Esophagus squamous epithelium (tissue), 5 donors: ENCODE measurements around the gene RNF223. TPM values are rescaled to one million over a fixed set of nuclear protein-coding genes. Genes with fewer than 3 reads are reported as not detected.

Experiments used
- DNase-seq: peaks from one replicate; lab custom pipeline; 2025; lab: John Stamatoyannopoulos, UW
- H3K27ac ChIP-seq, 4 donors: fragments of 200-600 bp; sonication (generic); one replicate each; pipeline ENCODE4 v1.5.1; 2016 to 2019; ENCODE audit warnings: mild to moderate bottlenecking in 1 of 4
- H3K27me3 ChIP-seq, 4 donors: fragments of 200-600 bp; sonication (generic); 1 replicate in 3 of 4; 2 replicates in 1 of 4; pipeline versions ENCODE4 v1.5.1 to v1.6.0; 2017 to 2021; ENCODE audit warnings: antibody characterized with exemption in 1 of 4
- H3K36me3 ChIP-seq, 3 donors: fragments of 200-600 bp; sonication (generic); one replicate each; pipeline ENCODE4 v1.5.1; 2016 to 2019
- H3K4me1 ChIP-seq, 3 donors: fragments of 200-600 bp; sonication (generic); one replicate each; pipeline ENCODE4 v1.5.1; 2017 to 2019
- H3K4me3 ChIP-seq, 4 donors: fragments of 200-600 bp; sonication (generic); 1 replicate in 3 of 4; 2 replicates in 1 of 4; pipeline ENCODE4 v1.5.1; 2016 to 2019; ENCODE audit warnings: mild to moderate bottlenecking in 2 of 4, moderate library complexity in 1 of 4
- H3K9me3 ChIP-seq, 3 donors: fragments of 200-600 bp; sonication (generic); one replicate each; pipeline ENCODE4 v1.5.1; 2016 to 2019
- CTCF ChIP-seq, 6 experiments: fragments of 450-650 bp in 4 of 6; fragments of 200-600 bp in 2 of 6; sonication (generic) in 2 of 6; IDR thresholded peaks; one replicate each; pipeline ENCODE4 v1.5.1; 2016 to 2019; ENCODE audit warnings: antibody characterized with exemption in 6 of 6, mild to moderate bottlenecking in 4 of 6, moderate library complexity in 4 of 6
- POLR2A ChIP-seq, 4 donors: fragments of 450-650 bp; IDR thresholded peaks; one replicate each; pipeline ENCODE4 v1.6.1; 2017; ENCODE audit warnings: antibody characterized with exemption in 4 of 4, mild to moderate bottlenecking in 4 of 4, moderate library complexity in 3 of 4
- WGBS, 2 donors: methylation state at CpG; one replicate each; pipeline ENCODE4 v1.1.5; 2018; 5-methylcytosine and 5-hydroxymethylcytosine counted together
- intact Hi-C: fragments of 100-400 bp; cut with DNase I; formaldehyde crosslinking; loops from one replicate; pipeline ENCODE4 v1.15.0; 2022
- total RNA-seq, 4 donors: library from RNA; depleted of rRNA; stranded (reverse); fragments of >200 nt; gene quantifications; one replicate each; pipeline ENCODE4 v1.1.0, GENCODE V29; 2016
- donor health status: DM: yes; HTN: yes; CAD: no.

RNF223 gene
- total RNA-seq, 4 donors from 2014 or later: 11.8 to 25.3 (median 12.3) TPM

DNA sequence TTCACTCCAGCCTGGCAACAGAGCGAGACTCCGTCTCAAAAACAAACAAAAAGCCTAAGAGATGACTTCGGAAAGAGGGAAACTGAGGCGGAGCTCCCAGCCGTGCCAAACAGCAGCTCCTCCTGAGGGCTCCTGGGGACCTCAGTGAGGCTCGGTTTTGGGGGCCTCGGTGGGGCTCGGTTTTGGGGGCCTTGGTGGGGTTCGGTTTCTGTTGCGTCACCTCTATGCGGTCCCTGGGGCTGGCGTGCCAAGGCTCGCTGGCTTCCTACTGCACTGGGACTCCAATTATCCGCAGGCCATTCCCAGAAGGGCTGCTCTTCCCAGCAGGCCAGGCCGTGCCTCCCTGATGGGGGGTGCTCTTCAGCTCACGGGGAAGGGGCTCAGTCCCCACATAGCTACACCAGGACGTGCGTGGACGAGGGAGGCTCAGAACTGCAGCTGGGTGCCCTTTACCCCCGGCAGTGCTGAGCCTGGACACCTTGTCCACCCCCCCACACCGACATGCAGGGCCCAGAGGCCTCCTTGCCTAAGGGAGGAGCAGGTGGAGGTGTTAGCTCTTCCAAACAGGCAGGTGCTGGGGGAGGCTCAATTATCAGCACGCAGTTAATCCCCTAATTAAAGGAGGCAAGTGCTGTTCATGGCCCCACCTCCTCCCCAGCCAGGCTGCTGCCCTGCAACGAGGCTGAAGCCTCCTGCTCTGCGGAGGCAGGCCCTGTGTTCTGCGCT, 46.9 kb upstream of the RNF223 start:
- H3K9me3 ChIP-seq: no peaks in the 10 kb centered on the region
- H3K36me3 ChIP-seq: no peaks in the 10 kb centered on the region
- WGBS, 2 donors: 46 to 60% methylated on average over 1 to 6 of the region's 25 CpGs
- no peak overlapping the region for H3K4me3 ChIP-seq
- TF ChIP-seq CTCF (IDR thresholded peaks at IDR 0.05) (no peak), POLR2A (IDR thresholded peaks at IDR 0.05) (no peak)
- peaks cover 0 to 73% (median 0%) of the 10 kb centered on the region in 4 donors for H3K27me3 ChIP-seq
- no peak for DNase-seq
- no peak overlapping the region for H3K27ac ChIP-seq
- intact Hi-C loops: loop anchor here (5.0 to 10.0 kb wide), 2 partner anchors 124 to 171 kb away; partner anchors contain the start of gene C1QTNF12
- H3K4me1 ChIP-seq: peaks cover 14 to 28% (median 15%) of the 10 kb centered on the region in 3 donors

DNA sequence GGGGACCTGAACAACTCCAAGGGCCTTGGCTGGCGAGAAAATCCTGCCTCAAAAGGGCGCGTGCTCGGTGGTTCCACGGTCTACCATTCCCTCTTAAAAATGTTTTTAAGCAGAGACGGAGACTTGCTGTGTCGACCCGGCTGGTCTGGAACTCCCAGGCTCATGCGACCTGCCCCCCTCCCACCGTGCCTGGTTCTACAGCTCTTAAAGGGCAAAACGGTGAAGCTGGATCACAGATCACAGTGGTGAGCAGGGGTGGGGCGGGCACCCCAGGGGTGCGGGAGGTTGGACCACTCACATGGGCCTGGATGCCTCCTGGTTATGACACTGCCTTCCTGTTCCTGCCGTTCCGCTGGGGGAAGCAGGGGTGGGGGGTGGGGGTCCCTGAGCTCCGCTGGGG, 46.0 kb upstream of the RNF223 start:
- no peak for DNase-seq

DNA sequence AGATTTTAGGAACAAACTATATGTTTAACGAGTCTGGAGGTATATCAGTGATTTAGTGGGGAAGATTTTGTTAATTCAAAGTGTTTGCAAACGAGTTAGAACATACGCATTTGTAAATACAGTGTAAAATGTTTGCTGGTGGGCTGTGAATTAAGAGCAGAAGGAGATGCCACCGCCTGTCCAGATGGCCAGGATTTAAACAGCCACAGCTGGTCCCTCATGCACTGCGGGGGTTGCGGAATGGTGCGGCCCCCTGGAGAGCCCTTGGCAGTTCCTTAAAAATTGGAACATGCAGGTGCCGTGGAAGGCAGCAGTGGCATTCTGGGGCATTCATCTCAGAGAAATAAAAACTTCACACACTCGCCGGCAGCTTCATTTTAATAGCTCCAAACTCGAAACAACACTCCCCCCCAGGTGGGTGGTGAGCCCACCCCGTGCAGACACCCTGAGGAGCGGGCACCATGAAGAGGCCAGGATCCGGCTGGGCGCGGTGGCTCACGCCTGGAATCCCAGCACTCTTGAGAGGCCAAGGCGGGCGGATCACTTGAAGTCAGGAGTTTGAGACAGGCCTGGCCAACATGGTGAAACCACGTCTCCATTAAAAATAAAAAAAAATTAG, 45.3 kb upstream of the RNF223 start:
- no peaks in the 10 kb centered on the region for H3K36me3 ChIP-seq
- peaks cover 0 to 65% (median 0%) of the 10 kb centered on the region in 4 donors for H3K27me3 ChIP-seq
- H3K9me3 ChIP-seq: no peaks in the 10 kb centered on the region
- no peak overlapping the region for H3K27ac ChIP-seq
- H3K4me1 ChIP-seq: peaks cover 18 to 39% (median 23%) of the 10 kb centered on the region in 3 donors
- no peak overlapping the region for H3K4me3 ChIP-seq
- no peak for DNase-seq
- intact Hi-C loops: loop anchor here (10.0 kb wide), 1 partner anchor 85 kb away; no protein-coding TSS in a partner anchor
- TF ChIP-seq POLR2A (IDR thresholded peaks at IDR 0.05) (no peak), CTCF (IDR thresholded peaks at IDR 0.05) (no peak)
- WGBS, 2 donors: 70 to 78% methylated on average over 10 to 15 of the region's 20 CpGs

More for the DNA sequence above, 46.0 kb upstream of the RNF223 start:
- intact Hi-C loops: loop anchor here (5.0 to 10.0 kb wide), 2 partner anchors 125 to 172 kb away; partner anchors contain the start of gene C1QTNF12
- Histone ChIP-seq H3K36me3 (no peaks in the 10 kb centered on the region), H3K27me3 (peaks cover 0 to 65% (median 0%) of the 10 kb centered on the region in 4 donors), H3K27ac (no peak overlapping the region), H3K9me3 (no peaks in the 10 kb centered on the region), H3K4me3 (no peak overlapping the region), H3K4me1 (peaks cover 15 to 32% (median 17%) of the 10 kb centered on the region in 3 donors)
- TF ChIP-seq POLR2A (IDR thresholded peaks at IDR 0.05): no peak
- WGBS, 2 donors: 70 to 81% methylated on average over 9 to 16 of the region's 16 CpGs

- Histone ChIP-seq H3K27ac (no peak overlapping the region), H3K4me1 (peaks cover 18 to 42% (median 24%) of the 10 kb centered on the region in 3 donors), H3K9me3 (peaks cover 0 to under 1% (median 0%) of the 10 kb centered on the region in 3 donors), H3K27me3 (peaks cover 0 to 64% (median 0%) of the 10 kb centered on the region in 4 donors), H3K4me3 (no peak overlapping the region), H3K36me3 (no peaks in the 10 kb centered on the region)
- intact Hi-C loops: loop anchor here (10.0 kb wide), 1 partner anchor 84 kb away; no protein-coding TSS in a partner anchor
- DNase-seq: no peak
- TF ChIP-seq POLR2A (IDR thresholded peaks at IDR 0.05) (no peak), CTCF (IDR thresholded peaks at IDR 0.05) (no peak)
- 61 to 80% methylated on average over 2 to 11 of the region's 11 CpGs for WGBS, 2 donors
These were observed 44.7 kb upstream of the RNF223 start for GRCh38 chr1:1118876-1119220.

- DNase-seq: no peak
- Histone ChIP-seq H3K9me3 (peaks cover 0 to 6% (median 0%) of the 10 kb centered on the region in 3 donors), H3K4me1 (peaks cover 18 to 42% (median 24%) of the 10 kb centered on the region in 3 donors), H3K27ac (no peak overlapping the region), H3K36me3 (peaks cover 0 to 4% (median 0%) of the 10 kb centered on the region in 3 donors), H3K27me3 (peaks cover 0 to 58% (median 0%) of the 10 kb centered on the region in 4 donors), H3K4me3 (no peak overlapping the region)
- TF ChIP-seq CTCF (IDR thresholded peaks at IDR 0.05): no peak
- TF ChIP-seq POLR2A (IDR thresholded peaks at IDR 0.05): no peak
- intact Hi-C loops: loop anchor here (10.0 kb wide), 1 partner anchor 83 kb away; no protein-coding TSS in a partner anchor
- WGBS, 2 donors: 64 to 71% methylated on average over 6 to 8 of the region's 33 CpGs
These were observed 44.1 kb upstream of the RNF223 start for GRCh38 chr1:1118011-1118875.
